Stimulated activated CD4-positive, alpha-beta T cell treated with anti-CD3 and anti-CD28 coated beads, Interleukin-12 subunit alpha, Interleukin-12 subunit beta, amount 100 ng/mL, for 48 hours (primary cell): ENCODE measurements around the gene DTNB.

ENCODE experiments used
- DNase-seq, 3 donors: peaks; one replicate each; pipeline ENCODE4 v3.0.0-alpha.2; 2020; ENCODE audit warnings: low read depth in 2 of 3, low spot score in 1 of 3

Gene DTNB

GRCh38 chr2:25505622-25506021, 167.8 kb downstream of the DTNB start:
- no peak for DNase-seq

GRCh38 chr2:25505182-25505581, 168.2 kb downstream of the DTNB start:
- no peak for DNase-seq

- DNase-seq: no peak
These were observed 169.1 kb downstream of the DTNB start for GRCh38 chr2:25504266-25504665.

GRCh38 chr2:25499157-25499556, 174.2 kb downstream of the DTNB start:
- DNase-seq: no peak

- no peak for DNase-seq
These were observed 175.4 kb downstream of the DTNB start for GRCh38 chr2:25497918-25498407.

- DNase-seq: no peak
These were observed 176.0 kb downstream of the DTNB start for GRCh38 chr2:25497229-25497917.

- no peak for DNase-seq
These were observed 178.8 kb downstream of the DTNB start for GRCh38 chr2:25494616-25495015.

- DNase-seq: no peak
These were observed 180.2 kb downstream of the DTNB start for GRCh38 chr2:25493207-25493606.

- no peak for DNase-seq
These were observed 180.7 kb downstream of the DTNB start for GRCh38 chr2:25492726-25493125.

- DNase-seq: no peak
These were observed 181.3 kb downstream of the DTNB start for GRCh38 chr2:25491966-25492532.

- no peak for DNase-seq
These were observed 182.2 kb downstream of the DTNB start for GRCh38 chr2:25491003-25491696.

GRCh38 chr2:25490217-25490616, 183.2 kb downstream of the DTNB start:
- no peak for DNase-seq

- no peak for DNase-seq
These were observed 183.7 kb downstream of the DTNB start for GRCh38 chr2:25489631-25490030.

GRCh38 chr2:25483607-25484266, 189.6 kb downstream of the DTNB start:
- no peak for DNase-seq

- no peak for DNase-seq
These were observed 191.0 kb downstream of the DTNB start for GRCh38 chr2:25482341-25482740.

GRCh38 chr2:25481381-25482300, 191.7 kb downstream of the DTNB start:
- no peak for DNase-seq

- no peak for DNase-seq
These were observed 192.8 kb downstream of the DTNB start for GRCh38 chr2:25480561-25480960.

- no peak for DNase-seq
These were observed 193.6 kb downstream of the DTNB start for GRCh38 chr2:25479761-25480160.

- DNase-seq: no peak
These were observed 194.6 kb downstream of the DTNB start for GRCh38 chr2:25478736-25479135.

- DNase-seq: no peak
These were observed 199.5 kb downstream of the DTNB start for GRCh38 chr2:25473758-25474340.
